Activated naive CD4-positive, alpha-beta T cell treated with anti-CD3 and anti-CD28 coated beads, Interleukin-2, amount 50 U/mL, for 72 hours (primary cell): Measurements from ENCODE around the gene ANP32B. TPM values are rescaled to one million over a fixed set of nuclear protein-coding genes. Genes with fewer than 3 reads are reported as not detected.

Source experiments
- ATAC-seq, 2 donors: fragments of 150-1000 bp; cut with Tn5 transposase; 2 replicates each; pipeline ENCODE4 v1.10.0; 2021; ENCODE audit warnings: mild to moderate bottlenecking in 2 of 2, moderate library complexity in 2 of 2
- DNase-seq, 2 donors: peaks; one replicate each; pipeline ENCODE4 v3.0.0; 2021 to 2022; ENCODE audit warnings: low spot score in 2 of 2
- H3K27ac Mint-ChIP-seq, 2 donors: one replicate each; pipeline ENCODE4 v1.8.0; 2022; ENCODE audit warnings: mild to moderate bottlenecking in 2 of 2, mixed read lengths in 2 of 2
- H3K36me3 Mint-ChIP-seq, 2 donors: one replicate each; pipeline ENCODE4 v1.8.0; 2022; ENCODE audit warnings: mixed read lengths in 2 of 2
- H3K9me3 Mint-ChIP-seq, 2 donors: one replicate each; pipeline ENCODE4 v1.8.0; 2022; ENCODE audit warnings: mixed read lengths in 2 of 2
- total RNA-seq, 2 donors: library from RNA; stranded (reverse); gene quantifications; one replicate each; pipeline ENCODE4 v1.2.3, GENCODE V29; 2022

The ANP32B gene
- total RNA-seq, 2 donors from 2014 or later, result 255 to 315 TPM

DNA sequence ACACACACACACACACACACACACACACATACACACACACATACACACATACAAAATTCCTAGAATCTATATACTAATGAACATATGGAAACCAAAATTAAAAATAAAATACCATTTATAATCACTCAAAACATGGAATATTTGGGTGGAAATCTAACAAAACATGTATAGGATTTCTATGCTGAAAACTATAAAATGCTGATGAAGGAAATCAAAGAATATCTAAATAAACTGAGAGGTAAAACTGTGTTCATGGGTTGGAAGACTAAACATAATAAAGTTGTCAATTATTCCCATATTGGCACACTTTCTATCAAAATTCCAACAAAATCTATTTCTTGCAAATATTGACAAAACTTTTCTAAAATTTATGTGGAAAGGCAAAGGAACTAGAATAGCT, 48.0 kb downstream of the ANP32B start:
- no peaks in the 10 kb centered on the region for H3K9me3 Mint-ChIP-seq
- H3K36me3 Mint-ChIP-seq, result peaks cover 4% of the 10 kb centered on the region in 2 donors
- ATAC-seq, result no peak

GRCh38 chr9:98031935-98032334, 48.8 kb downstream of the ANP32B start:
- Mint-ChIP-seq H3K9me3 (no peaks in the 10 kb centered on the region), H3K36me3 (no peaks in the 10 kb centered on the region), H3K27ac (no peak overlapping the region)
- ATAC-seq (no peak), DNase-seq (peak in 1 of 2 donors; percentile 34)

More for the DNA sequence above, 48.0 kb downstream of the ANP32B start:
- no peak overlapping the region for H3K27ac Mint-ChIP-seq
- DNase-seq, result no peak

DNA sequence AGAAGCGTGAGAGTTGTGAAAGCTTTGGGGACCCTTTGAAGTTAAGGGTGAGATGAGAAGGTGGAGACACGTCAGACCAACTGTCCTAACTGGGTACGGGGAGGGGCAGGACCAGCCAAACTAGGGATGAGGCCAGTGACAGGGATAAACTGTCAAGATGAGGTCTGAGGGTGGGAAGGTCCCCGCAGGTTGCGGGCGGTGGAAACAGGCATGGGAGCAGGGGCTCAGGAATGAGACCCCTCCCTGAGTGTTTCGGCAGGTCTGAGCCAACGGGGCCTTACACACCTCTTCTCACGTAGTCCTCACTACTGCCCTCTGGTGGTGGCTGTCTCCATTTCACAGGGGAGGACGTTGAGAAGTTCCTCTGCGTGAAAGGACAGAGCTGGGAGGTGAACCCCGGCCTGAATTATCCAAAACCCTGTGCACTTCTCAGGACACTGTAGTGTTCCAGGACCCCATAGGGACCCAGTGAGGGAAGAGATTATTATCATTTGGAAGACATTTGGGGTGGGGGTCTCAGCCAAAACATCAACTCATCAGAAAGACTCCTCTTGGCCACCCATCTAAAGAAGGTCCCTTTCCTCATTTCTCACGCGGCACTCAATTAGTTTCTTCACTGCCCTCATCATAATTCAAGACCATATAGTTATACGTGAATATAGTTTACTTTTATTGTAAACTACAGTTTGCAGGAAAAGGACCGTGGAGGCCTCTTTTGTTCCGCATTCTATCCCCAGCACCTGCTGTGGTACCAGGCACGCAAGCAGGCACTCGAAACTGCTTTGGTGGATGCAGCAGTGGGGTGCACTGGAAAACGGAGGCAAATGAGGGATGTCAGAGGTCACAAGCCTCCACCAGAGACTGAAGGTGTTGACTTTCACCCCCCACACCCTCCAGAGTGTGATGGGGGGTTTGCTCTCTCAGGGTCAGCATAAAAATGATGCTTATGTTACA, 51.7 kb downstream of the ANP32B start:
- Mint-ChIP-seq H3K9me3 (no peaks in the 10 kb centered on the region), H3K27ac (peak overlapping the region in 1 of 2 donors; percentile 83), H3K36me3 (no peaks in the 10 kb centered on the region)
- DNase-seq, result peak; percentile 79 to 93
- ATAC-seq, result peak; percentile 95 to 99

DNA sequence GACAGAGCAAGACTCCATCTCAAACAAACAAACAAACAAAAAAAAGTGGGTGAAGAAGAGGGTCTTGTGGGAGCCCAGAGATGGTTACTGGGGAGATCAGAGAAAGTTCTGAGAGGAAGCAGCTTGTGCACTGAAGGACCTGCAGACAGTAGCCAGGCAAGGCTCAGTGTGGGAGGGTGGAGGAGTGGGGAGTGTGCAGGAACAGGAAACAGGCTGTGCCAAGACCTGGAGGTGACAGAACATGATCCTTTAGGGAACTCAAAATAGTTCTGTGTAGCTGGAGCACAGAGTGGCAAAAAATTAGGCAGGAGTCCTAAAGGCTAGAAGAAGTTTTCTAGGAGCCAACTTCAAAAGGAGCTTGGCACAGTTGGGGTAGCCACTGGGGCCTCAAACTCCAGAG, 54.2 kb downstream of the ANP32B start:
- no peak for ATAC-seq
- no peaks in the 10 kb centered on the region for H3K9me3 Mint-ChIP-seq
- no peak overlapping the region for H3K27ac Mint-ChIP-seq
- H3K36me3 Mint-ChIP-seq, result no peaks in the 10 kb centered on the region
- DNase-seq, result peak in 1 of 2 donors; percentile 9

DNA sequence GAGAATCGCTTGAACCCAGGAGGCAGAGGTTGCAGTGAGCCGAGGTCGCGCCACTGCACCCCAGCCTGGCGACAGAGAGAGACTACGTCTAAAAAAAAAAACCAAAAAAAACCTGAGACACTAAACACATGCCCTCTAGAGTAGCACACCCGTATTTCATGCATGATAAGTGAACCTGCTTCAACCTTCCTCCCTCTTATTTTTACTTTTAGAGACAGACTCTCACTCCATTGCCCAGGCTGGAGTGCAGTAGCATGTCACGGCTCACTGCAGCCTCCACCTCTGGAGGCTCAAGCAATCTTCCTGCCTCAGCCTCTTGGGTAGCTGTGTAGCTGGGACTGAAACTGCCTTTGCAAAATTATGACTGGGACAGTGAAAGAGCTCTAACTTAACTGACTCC, 55.8 kb downstream of the ANP32B start:
- H3K9me3 Mint-ChIP-seq, result no peaks in the 10 kb centered on the region
- ATAC-seq (no peak), DNase-seq (no peak)
- no peaks in the 10 kb centered on the region for H3K36me3 Mint-ChIP-seq
- H3K27ac Mint-ChIP-seq, result no peak overlapping the region

- ATAC-seq (no peak), DNase-seq (peak in 1 of 2 donors; percentile 20)
- no peak overlapping the region for H3K27ac Mint-ChIP-seq
- no peaks in the 10 kb centered on the region for H3K36me3 Mint-ChIP-seq
- H3K9me3 Mint-ChIP-seq, result no peaks in the 10 kb centered on the region
These were observed 56.5 kb downstream of the ANP32B start for GRCh38 chr9:98039607-98040017.

- DNase-seq (peak in 1 of 2 donors; percentile 48), ATAC-seq (no peak)
- peak overlapping the region in 1 of 2 donors; percentile 32 for H3K27ac Mint-ChIP-seq
- peaks cover 3 to 4% of the 10 kb centered on the region in 2 donors for H3K9me3 Mint-ChIP-seq
- H3K36me3 Mint-ChIP-seq, result peaks cover 4 to 5% of the 10 kb centered on the region in 2 donors
These were observed 57.1 kb downstream of the ANP32B start for GRCh38 chr9:98040212-98040611.

DNA sequence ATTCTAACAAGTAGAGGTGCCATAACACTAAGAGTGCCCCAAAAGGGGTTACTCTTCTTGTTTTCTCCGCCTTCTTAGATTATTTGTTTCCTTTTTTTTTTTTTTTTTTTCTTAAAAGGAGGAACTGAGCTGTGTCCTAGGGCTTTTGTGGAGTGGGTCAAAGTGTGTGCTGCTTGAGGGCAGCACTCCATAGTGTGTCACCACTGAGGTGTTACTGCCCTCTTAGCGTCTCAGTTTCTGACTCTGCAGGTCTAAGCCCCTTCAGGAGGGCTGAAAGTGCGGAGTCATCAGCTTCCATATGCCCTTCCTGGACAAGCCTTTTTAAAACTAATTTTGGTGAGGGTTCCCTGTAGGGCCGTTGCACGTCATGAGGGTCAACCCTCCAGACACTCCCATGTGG, 60.8 kb downstream of the ANP32B start:
- Mint-ChIP-seq H3K9me3 (peaks cover 5% of the 10 kb centered on the region in 2 donors), H3K27ac (no peak overlapping the region), H3K36me3 (peaks cover 23 to 38% of the 10 kb centered on the region in 2 donors)
- ATAC-seq (no peak), DNase-seq (peak in 1 of 2 donors; percentile 23)

DNA sequence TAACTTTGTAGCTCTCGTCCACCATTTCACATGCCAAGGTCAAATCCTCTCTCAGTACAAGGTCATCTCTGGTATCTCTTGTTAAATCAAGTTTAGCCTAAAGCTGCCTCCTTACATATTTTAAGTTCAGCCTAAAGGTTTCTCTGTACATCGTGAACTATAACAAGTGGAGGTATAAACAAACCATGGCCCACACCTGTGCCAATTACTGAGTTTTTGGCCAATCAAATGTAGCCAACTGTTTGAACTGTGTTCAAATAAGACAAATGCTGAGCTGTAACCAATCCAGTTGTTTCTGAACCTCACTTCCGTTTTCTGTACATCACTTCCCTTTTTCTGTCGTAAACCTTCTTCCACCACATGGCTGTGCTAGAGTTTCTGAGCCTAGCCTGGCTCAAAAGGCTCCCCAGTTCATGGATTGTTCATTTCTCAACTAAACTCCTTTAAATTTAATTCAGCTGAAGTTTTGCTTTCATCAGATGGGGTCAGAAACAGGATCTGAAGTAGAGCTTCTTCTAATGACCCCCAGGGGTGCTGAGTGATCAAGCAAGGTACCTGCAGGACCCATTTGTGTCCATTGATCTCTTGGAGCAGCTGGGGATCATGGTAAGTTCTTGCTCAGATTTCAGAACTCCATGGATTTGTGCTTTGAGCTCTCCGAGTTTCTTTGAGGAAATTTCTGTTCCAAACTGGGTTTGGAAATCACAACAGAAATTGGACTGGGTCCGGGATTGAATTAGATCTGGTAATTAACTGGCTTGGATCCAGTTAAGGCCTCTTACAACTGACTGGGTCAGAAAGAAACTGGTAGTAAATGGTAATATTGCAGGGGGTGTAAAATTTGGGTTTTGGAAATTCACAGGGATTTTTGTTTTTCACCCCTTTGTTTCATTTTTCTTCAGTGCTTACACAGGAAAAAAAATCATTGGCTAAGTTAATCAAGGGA, 62.4 kb downstream of the ANP32B start:
- H3K27ac Mint-ChIP-seq, result peak overlapping the region; percentile 95
- ATAC-seq, result peak; percentile 94 to 98
- DNase-seq, result peak; percentile 28 to 39
- peaks cover 5% of the 10 kb centered on the region in 2 donors for H3K9me3 Mint-ChIP-seq
- H3K36me3 Mint-ChIP-seq, result peaks cover 23 to 38% of the 10 kb centered on the region in 2 donors

DNA sequence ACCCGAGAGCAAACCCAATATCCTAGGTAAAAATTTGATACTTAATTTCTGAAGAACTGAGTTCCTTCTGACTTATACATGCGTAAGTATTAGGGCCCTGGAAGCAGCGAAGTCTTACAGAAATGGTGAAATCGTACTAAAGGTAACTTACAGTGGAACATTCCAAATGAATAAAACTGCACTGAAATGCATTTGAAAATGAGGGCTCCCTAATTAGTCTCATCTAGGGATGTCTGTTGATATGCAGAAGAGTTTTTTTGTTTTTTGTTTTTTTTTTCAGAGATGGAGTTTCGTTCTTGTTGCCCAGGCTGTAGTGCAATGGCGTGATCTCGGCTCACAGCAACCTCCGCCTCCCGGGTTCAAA, 63.0 kb downstream of the ANP32B start:
- no peak for DNase-seq
- H3K27ac Mint-ChIP-seq, result peak overlapping the region; percentile 91 to 95
- H3K9me3 Mint-ChIP-seq, result peaks cover 5% of the 10 kb centered on the region in 2 donors
- H3K36me3 Mint-ChIP-seq, result peaks cover 23 to 38% of the 10 kb centered on the region in 2 donors
- no peak for ATAC-seq

DNA sequence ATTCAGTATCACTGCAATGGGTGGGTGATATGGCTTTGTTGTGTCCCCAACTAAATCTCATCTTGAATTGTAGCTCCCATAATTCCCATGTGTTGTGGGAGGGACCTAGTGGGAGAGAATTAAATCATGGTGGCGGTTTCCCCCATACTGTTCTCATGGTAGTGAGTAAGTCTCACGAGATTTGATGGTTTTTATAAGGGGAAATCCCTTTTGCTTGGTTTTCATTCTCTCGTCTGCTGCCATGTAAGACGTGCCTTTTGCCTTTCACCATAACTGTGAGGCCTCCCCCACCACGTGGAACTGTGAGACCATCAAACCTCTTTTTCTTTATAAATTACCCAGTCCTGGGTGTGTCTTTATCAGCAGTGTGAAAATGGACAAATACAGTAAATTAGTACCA, 63.9 kb downstream of the ANP32B start:
- Mint-ChIP-seq H3K27ac (peak overlapping the region in 1 of 2 donors; percentile 27), H3K9me3 (peaks cover 5% of the 10 kb centered on the region in 2 donors), H3K36me3 (peaks cover 23 to 38% of the 10 kb centered on the region in 2 donors)
- peak in 1 of 2 donors; percentile 9 for DNase-seq
- peak in 1 of 2 donors; percentile 21 for ATAC-seq

GRCh38 chr9:98049288-98050072, 66.3 kb downstream of the ANP32B start:
- H3K36me3 Mint-ChIP-seq, result peaks cover 23 to 46% of the 10 kb centered on the region in 2 donors
- ATAC-seq (no peak), DNase-seq (no peak)
- peaks cover 5 to 11% of the 10 kb centered on the region in 2 donors for H3K9me3 Mint-ChIP-seq
- H3K27ac Mint-ChIP-seq, result peak overlapping the region; percentile 32 to 44

- ATAC-seq (no peak), DNase-seq (no peak)
- H3K36me3 Mint-ChIP-seq, result peaks cover 17 to 43% of the 10 kb centered on the region in 2 donors
- peak overlapping the region in 1 of 2 donors; percentile 44 for H3K27ac Mint-ChIP-seq
- H3K9me3 Mint-ChIP-seq, result peaks cover 1 to 6% of the 10 kb centered on the region in 2 donors
These were observed 67.2 kb downstream of the ANP32B start for GRCh38 chr9:98050351-98050750.

GRCh38 chr9:98054376-98054951, 71.3 kb downstream of the ANP32B start:
- DNase-seq, result peak in 1 of 2 donors; percentile 21
- peaks cover 0 to 17% of the 10 kb centered on the region in 2 donors for H3K36me3 Mint-ChIP-seq
- H3K9me3 Mint-ChIP-seq, result peaks cover 0 to 6% of the 10 kb centered on the region in 2 donors
- no peak overlapping the region for H3K27ac Mint-ChIP-seq
- ATAC-seq, result no peak

- DNase-seq, result peak; percentile 93 to 94
- H3K9me3 Mint-ChIP-seq, result peaks cover 0 to 6% of the 10 kb centered on the region in 2 donors
- ATAC-seq, result peak; percentile 96 to 97
- peaks cover 0 to 23% of the 10 kb centered on the region in 2 donors for H3K36me3 Mint-ChIP-seq
- H3K27ac Mint-ChIP-seq, result peak within 1 kb of the TSS; percentile 91 to 100
These were observed 73.4 kb downstream of the ANP32B start, which contains the start of gene NANS for GRCh38 chr9:98056269-98057137. Gene NANS, plus strand, starts transcription at chr9:98056732. Its CDS starts 77 bp downstream, at chr9:98056809.
